GM18907 (cell line): ENCODE results near the gene RCAN2.
A peak's percentile ranks its signal among the peaks of the same experiment; 100 is the strongest.
"Not testable (repeated sequence)": the region's sequence is repeated elsewhere in the genome, so short reads cannot be mapped to it uniquely, and the experiment has no call there.

Source experiments
- ATAC-seq: cut with Tn5 transposase; IDR thresholded peaks from one replicate; pipeline ENCODE4 v1.9.1; 2021; ENCODE audit warnings: mild to moderate bottlenecking, moderate library complexity; ENCODE audit not compliant: unreplicated experiment

RCAN2 gene

DNA sequence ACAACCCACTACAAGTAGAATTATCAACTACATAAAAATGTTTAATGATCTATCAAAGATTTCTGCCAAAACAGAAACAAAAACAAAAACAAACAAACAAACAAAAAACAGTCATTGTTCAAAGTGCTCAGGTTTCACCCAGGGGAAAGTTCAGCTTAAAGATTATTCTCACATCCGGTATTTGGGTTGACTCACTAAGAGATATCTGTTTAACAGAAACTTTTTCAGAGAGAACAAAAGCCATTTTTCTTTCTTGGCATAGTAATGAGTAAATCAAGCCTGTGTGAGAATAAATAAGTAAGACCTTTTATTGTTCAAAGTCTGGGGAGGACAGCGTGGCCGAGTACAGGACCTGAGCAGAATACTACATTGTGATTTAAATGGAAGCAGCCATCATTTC, 143.6 kb downstream of the RCAN2 start:
- no peak for ATAC-seq

GRCh38 chr6:46340246-46340645, 151.0 kb downstream of the RCAN2 start:
- no peak for ATAC-seq

DNA sequence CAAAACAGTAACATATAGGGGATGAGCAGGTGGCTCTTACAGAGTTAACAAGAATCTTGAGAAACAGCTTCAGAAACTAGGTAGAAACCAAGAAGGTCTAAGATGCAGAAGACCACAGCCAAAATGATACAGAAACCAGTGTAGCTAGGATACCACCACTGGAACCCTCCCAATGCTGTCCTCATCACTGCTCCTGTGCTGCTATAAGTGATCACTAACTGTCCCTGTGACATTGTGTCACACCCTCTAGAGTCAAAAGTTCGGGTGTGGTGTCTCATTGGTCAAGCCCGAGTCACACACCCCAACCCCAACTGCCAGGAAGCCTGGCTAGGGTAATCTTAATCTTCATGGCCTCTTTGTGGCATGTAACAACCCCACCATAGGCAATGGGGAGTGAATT, 153.1 kb downstream of the RCAN2 start:
- peak; percentile 91 for ATAC-seq

- ATAC-seq = no peak
These were observed 156.8 kb downstream of the RCAN2 start for GRCh38 chr6:46334442-46334841.

- no peak for ATAC-seq
These were observed 157.8 kb downstream of the RCAN2 start for GRCh38 chr6:46333481-46333880.

GRCh38 chr6:46332448-46332847, 158.8 kb downstream of the RCAN2 start:
- ATAC-seq = not testable (repeated sequence)

DNA sequence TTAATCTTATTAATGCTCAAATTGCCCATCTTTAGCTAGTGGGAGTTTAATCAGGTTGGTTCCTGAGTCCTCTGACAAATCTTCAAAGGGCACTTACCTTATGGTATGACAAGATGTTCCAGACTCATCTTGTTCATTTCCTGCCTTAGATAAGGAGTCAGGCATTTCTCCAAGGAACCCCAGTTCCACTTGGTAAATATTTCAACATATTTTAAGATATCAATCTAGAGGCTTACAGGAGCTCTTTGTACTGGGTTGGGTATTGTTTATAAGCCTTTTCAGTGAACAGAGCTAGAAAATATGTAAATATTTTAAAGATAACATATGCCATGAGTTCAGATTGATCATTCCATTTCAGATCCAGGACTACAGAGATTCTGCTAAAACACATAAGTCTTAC, 159.8 kb downstream of the RCAN2 start:
- no peak for ATAC-seq

DNA sequence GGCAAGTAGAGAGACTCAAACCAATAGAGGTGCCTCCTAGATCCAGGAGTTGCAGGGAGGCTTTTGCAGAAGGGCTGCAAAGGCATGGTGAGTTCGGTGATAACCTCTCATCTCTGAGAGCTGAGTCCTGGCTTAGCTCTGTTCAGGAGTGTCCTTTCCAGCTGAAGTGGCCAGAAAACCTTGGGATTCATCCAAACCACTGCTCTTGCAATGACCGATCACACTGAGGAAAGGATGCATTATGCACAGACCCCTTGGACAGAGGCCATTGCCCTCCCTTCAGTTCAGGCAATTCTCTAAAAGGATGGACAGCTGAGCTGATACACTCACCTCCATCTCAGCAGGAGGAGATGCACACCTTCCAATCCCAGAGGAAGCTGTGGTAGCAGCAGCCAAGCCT, 161.7 kb downstream of the RCAN2 start:
- no peak for ATAC-seq

- ATAC-seq = no peak
These were observed 163.5 kb downstream of the RCAN2 start for GRCh38 chr6:46327779-46328178.

GRCh38 chr6:46325561-46326530, 165.4 kb downstream of the RCAN2 start:
- no peak for ATAC-seq

GRCh38 chr6:46324706-46325105, 166.5 kb downstream of the RCAN2 start:
- ATAC-seq = no peak

DNA sequence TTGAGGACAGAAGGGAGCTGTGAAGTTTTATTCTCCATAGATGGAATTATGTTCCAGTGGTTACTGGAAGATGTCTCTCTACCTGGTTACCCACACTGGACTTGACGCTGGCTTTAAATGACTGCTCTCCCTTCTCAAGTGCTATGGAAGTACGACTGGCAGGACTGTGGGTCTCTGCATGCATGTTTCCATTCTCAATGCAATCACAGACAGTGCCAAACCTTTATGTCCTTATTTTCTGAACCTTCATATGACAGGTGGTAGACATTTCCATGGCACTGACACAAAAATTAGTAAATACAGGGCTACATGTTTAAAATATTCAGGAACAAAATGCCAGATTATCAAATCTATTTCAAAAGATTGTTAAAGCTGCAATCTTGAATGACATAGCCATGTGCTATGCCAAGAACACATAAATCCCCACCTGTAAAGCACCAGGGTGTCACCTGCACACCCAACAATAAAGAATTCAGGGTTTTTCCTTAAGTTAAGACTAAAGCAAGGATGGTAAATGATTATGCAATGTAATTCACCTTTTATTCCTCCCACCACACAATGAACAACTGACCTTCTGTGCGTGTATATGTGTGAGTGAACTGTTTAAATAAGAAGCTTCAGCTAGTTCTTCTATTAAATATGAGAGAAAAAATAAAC, 167.2 kb downstream of the RCAN2 start:
- no peak for ATAC-seq

DNA sequence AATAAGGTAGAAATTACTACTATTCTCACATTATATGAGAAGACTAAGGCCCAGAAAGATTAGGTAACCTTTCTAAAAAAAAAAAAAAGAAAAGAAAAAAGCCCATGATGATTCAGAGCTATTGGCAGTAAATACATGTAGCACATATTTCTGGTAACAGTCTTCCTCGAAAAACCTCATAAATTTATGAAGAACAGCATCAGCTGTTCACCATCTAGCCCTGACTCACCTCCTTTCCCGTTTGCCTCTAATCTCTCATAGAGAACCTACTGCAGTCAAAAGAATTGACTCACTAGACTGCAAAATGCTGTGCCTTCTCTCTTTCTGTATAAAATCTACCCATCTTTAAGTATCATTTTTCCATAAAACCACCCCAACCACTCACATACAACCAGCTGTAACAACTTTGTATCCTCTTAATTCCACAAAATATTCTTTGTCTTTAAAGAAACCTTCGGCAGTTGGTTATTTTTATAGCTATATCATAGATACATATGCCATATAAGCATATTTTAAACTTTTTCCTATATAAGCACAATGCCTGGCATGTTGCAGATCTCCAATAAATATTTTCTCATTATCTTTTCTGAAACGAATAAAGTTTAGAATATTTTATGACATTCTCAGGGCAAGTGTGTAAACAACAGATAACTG, 167.8 kb downstream of the RCAN2 start:
- ATAC-seq = no peak

DNA sequence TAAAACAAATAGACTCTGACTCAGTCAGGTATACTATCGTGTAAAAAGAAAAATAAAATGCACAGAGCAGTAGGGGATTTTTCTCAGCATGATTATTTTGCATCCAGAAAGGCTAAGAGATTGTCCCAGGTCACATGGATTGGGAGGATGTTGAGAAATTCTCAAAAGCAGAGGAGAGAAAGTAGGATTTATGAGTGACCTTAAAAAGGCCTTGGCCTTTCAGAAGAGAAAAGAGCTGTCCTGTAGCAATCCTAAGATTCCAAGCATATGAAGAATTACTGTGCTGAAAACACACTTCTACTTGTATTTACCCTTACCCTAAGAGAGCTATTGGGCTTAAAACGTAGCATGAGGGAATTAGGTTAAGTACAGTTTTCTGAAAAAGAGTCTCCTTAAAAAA, 170.7 kb downstream of the RCAN2 start:
- no peak for ATAC-seq

- no peak for ATAC-seq
These were observed 175.7 kb downstream of the RCAN2 start for GRCh38 chr6:46315589-46315988.

GRCh38 chr6:46312654-46313053, 178.6 kb downstream of the RCAN2 start:
- ATAC-seq = no peak

DNA sequence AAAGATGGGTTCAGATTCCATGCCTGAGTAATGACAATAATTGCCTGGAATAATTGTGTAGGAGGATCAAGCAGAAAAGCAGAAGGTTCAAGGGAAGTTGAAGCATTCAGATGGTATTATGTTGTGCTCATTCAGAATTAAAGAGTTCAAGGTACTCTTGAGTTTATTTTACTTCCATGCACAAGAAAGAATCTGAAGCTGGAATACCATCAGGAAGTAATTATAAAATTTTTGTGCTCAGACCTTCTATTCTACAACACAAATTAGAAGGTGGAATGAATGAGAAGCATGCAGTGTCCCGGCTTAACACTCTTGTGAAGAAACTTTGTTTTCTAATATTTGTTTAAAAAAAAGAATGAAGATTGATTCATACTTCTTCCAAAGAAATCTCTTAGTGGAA, 181.1 kb downstream of the RCAN2 start:
- no peak for ATAC-seq

DNA sequence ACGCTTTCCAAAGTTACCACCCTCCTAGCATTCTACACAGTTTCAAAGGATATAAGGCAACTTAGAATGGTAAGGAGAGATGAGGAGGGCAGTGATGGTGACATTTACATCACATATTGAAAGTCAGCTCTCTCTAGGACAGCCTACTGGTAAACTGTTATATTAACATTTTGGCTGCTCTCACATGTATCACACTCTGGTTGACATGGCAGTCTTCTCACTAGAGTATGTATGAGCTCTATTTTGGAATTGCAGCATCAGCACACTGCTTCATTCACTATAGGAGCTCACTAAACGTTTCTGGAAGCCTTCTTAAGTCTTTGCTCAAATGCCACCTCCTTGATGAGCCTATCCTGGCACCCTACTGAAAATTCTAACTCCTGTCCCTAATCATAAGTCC, 184.8 kb downstream of the RCAN2 start:
- ATAC-seq = no peak

- ATAC-seq = no peak
These were observed 185.4 kb downstream of the RCAN2 start for GRCh38 chr6:46305833-46306232.

DNA sequence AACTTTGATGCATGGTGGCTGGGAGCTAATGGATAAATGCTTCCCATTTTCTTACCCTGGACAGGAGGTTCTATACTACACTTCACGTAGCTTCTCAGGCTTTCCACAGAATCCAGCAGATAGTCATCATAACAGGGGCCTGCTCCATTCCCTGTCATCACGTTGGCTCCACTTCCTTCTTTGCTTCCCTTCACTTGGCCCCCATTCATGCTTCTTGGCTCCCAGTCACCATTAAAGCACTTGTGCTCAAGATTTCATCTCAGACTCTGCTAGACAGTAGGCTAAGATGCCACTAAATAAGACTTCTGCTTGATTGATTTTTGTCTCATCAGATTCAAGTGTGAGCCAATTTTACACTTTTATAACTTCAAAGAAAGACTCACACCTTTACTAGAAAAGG, 186.0 kb downstream of the RCAN2 start:
- ATAC-seq = no peak

DNA sequence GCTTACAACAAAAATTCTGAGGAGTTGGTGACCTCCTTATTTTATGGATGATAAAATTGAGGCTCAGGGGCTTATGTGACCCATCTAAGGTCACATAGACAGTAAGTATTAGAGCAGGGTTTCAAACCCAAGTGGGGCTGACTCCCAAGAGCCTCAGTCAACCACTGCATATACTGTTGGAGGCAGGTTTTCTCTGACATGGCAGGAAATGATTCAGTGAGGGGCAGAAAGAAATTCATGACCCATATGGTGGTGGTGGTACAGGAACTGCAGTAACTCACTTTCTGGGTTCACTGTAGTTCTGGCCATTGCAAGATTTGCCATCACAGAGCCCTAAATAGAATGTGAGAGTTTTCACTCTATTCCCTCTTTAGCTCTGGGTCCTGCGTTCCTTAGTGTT, 188.4 kb downstream of the RCAN2 start:
- no peak for ATAC-seq

DNA sequence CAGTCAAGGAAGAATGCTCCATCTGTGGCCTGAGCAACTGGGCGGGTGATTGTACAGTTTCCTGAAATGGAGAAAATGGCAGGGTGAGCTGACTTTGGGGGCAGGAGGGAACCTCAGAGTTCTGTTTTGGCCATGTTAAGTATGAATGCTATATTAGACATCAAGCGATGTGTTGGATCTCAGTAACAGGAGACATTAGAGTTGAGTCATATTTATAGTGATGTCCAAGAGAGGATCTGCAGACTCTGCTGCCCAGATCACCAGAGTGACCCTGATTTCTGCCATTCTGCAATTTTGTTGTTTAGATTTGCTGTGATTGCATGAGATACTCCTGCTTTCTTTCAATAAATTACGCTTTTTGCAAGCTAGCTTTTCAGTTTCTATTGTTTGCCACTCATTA, 189.1 kb downstream of the RCAN2 start:
- no peak for ATAC-seq
